Endothelial cell (in vitro differentiated cells): ENCODE data around the gene UBTD2. TPM values are rescaled to one million over a fixed set of nuclear protein-coding genes. Genes with fewer than 3 reads are reported as not detected.
A peak's percentile ranks its signal among the peaks of the same experiment; 100 is the strongest.
"Not testable (repeated sequence)": the region's sequence is repeated elsewhere in the genome, so short reads cannot be mapped to it uniquely, and the experiment has no call there.

Source experiments
- DNase-seq: peaks from one replicate; pipeline ENCODE4 v3.0.0; 2021; ENCODE audit warnings: low spot score
- H3K27ac Mint-ChIP-seq: one replicate; pipeline ENCODE4 v1.8.0; 2021; ENCODE audit warnings: mixed read lengths, inconsistent platforms; ENCODE audit not compliant: unreplicated experiment
- H3K27me3 Mint-ChIP-seq: one replicate; pipeline ENCODE4 v1.8.0; 2021; ENCODE audit warnings: mild to moderate bottlenecking, moderate library complexity, mixed read lengths, inconsistent platforms; ENCODE audit not compliant: unreplicated experiment
- H3K36me3 Mint-ChIP-seq: one replicate; pipeline ENCODE4 v1.8.0; 2021; ENCODE audit warnings: mild to moderate bottlenecking, low read depth, mixed read lengths, inconsistent platforms; ENCODE audit not compliant: unreplicated experiment
- H3K4me1 Mint-ChIP-seq: one replicate; pipeline ENCODE4 v1.8.0; 2021; ENCODE audit warnings: mild to moderate bottlenecking, mixed read lengths, inconsistent platforms; ENCODE audit not compliant: unreplicated experiment
- H3K4me3 Mint-ChIP-seq: one replicate; pipeline ENCODE4 v1.8.0; 2021; ENCODE audit warnings: mild to moderate bottlenecking, mixed read lengths, inconsistent platforms; ENCODE audit not compliant: unreplicated experiment
- H3K9me3 Mint-ChIP-seq: one replicate; pipeline ENCODE4 v1.8.0; 2021; ENCODE audit warnings: mixed read lengths, inconsistent platforms; ENCODE audit not compliant: unreplicated experiment
- CTCF ChIP-seq: fragments of 200-600 bp; sonication (generic); IDR thresholded peaks from one replicate; pipeline ENCODE4 v1.5.0; 2021; ENCODE audit warnings: antibody characterized with exemption; ENCODE audit not compliant: unreplicated experiment
- total RNA-seq: library from RNA; stranded (reverse); fragmentation: NEBNext Ultra II Directional; extraction: Animal tissue kit (Norgen Biotek cat#: 25700); gene quantifications from one replicate; pipeline ENCODE4 v1.2.1, GENCODE V29; 2021; ENCODE audit not compliant: unreplicated experiment

UBTD2 gene
- total RNA-seq, 1 donor from 2014 or later: 38.8 TPM

GRCh38 chr5:172288465-172288864 lies 4.9 kb upstream of the UBTD2 start:
- H3K27me3 Mint-ChIP-seq: peaks cover 10% of the 10 kb centered on the region
- H3K4me1 Mint-ChIP-seq: peaks cover 2% of the 10 kb centered on the region
- DNase-seq: no peak
- H3K27ac Mint-ChIP-seq: no peak overlapping the region
- no peaks in the 10 kb centered on the region for H3K9me3 Mint-ChIP-seq
- H3K4me3 Mint-ChIP-seq: no peak overlapping the region
- H3K36me3 Mint-ChIP-seq: no peaks in the 10 kb centered on the region
- no peak for TF ChIP-seq CTCF

GRCh38 chr5:172287140-172287539 lies 3.6 kb upstream of the UBTD2 start:
- H3K27ac Mint-ChIP-seq, H3K4me3 Mint-ChIP-seq, H3K36me3 Mint-ChIP-seq, H3K9me3 Mint-ChIP-seq, H3K4me1 Mint-ChIP-seq, DNase-seq: not testable (repeated sequence)
- H3K27me3 Mint-ChIP-seq: peaks cover 13% of the 10 kb centered on the region

GRCh38 chr5:172285226-172286143 lies 1.9 kb upstream of the UBTD2 start:
- H3K27me3 Mint-ChIP-seq: peaks cover 13% of the 10 kb centered on the region
- DNase-seq: no peak
- H3K27ac Mint-ChIP-seq: peak overlapping the region; percentile 44
- peak overlapping the region; percentile 92 for H3K4me3 Mint-ChIP-seq
- TF ChIP-seq CTCF: no peak
- H3K4me1 Mint-ChIP-seq: peaks cover 6% of the 10 kb centered on the region
- H3K9me3 Mint-ChIP-seq: no peaks in the 10 kb centered on the region
- no peaks in the 10 kb centered on the region for H3K36me3 Mint-ChIP-seq

GRCh38 chr5:172284611-172284980 lies 1.0 kb upstream of the UBTD2 start:
- no peak for DNase-seq
- peaks cover 13% of the 10 kb centered on the region for H3K27me3 Mint-ChIP-seq
- peaks cover 6% of the 10 kb centered on the region for H3K4me1 Mint-ChIP-seq
- H3K4me3 Mint-ChIP-seq: peak overlapping the region; percentile 92
- H3K27ac Mint-ChIP-seq: peak overlapping the region; percentile 72
- no peaks in the 10 kb centered on the region for H3K9me3 Mint-ChIP-seq
- H3K36me3 Mint-ChIP-seq: no peaks in the 10 kb centered on the region
- TF ChIP-seq CTCF: no peak

GRCh38 chr5:172283862-172284610 lies 472 bp upstream of the UBTD2 start:
- Mint-ChIP-seq H3K36me3 (no peaks in the 10 kb centered on the region), H3K4me1 (peaks cover 6% of the 10 kb centered on the region), H3K4me3 (peak overlapping the region; percentile 92)

More at GRCh38 chr5:172283862-172284610, 472 bp upstream of the UBTD2 start:
- H3K9me3 Mint-ChIP-seq: no peaks in the 10 kb centered on the region
- peaks cover 13% of the 10 kb centered on the region for H3K27me3 Mint-ChIP-seq
- TF ChIP-seq CTCF: no peak
- H3K27ac Mint-ChIP-seq: peak overlapping the region; percentile 72
- peak; percentile 85 for DNase-seq
